Fibroblast of skin of left quadriceps (primary cell): ENCODE measurements around the gene BOD1.

Experiments
- DNase-seq, 2 experiments: peaks; one replicate each; pipeline ENCODE4 v3.0.0-alpha.2; 2013; ENCODE audit warnings: low read depth in 2 of 2

BOD1 gene

DNA sequence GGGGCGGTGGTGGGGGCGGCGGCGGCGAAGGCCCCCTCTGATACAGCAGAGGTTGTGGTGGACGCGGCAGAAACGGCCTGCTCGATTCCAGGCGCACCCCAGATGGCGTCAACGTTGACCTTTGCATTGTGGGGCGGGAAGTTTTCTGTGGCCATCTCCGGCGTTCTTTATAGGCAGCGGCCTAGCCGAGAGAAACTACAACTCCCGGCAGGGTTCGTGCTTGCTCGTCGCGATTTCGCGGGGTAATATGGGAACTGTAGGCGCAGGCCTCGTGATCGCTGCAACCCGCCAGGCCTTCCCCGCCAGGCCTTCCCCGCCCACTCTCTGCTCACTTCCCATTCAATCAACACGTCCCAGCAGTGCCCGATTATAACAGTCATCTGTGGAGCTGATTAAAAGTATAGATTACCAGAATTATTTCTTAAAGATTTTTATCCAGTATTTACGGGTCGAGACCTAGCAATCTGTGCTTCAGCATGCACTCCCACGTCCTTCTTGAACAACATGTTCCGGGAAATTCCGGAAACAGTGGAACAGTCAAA, at the start of gene BOD1:
Gene BOD1, minus strand, starts transcription at position 74 of the 542 bp plus-strand sequence. CDS start 214 bp downstream, outside the sequence.
- DNase-seq: peak; percentile 95 to 96

DNA sequence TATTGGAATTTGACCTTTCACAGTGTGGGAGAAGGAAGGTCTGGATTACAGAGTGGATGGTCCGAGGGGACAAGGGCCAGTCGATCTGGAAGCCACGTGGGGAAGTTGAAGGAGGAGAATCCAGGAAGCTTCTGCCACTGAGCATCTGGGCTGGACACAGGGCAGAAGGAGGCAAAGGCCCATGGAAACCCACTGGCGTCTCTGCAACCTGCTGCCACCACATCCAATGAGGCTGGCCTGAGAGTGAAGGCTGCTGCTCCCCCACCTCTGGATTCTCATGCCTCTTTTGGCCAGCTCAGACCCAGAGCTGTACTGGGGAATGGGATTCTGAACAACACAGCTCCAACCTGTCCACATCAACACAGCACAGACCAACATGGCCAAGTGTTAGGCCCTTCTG, 48.9 kb upstream of the BOD1 start:
- no peak for DNase-seq

DNA sequence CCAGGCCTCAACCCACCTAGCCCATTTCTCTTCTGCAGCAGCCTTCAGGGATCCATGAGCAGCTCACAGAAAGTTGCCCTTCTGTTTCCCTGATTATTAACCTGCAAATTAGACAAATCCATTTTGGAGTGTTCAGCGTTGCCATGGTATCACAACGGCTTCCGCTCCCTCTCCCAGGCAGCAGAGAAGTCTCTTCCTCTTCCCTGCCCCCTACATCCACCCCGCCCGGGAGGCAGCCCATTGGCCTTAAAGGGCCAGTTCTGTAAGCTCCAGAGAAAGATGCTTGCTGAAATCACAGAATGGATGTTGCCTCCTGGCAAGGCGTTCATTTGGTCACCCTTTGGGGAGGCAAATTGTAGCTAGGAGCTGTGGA, 47.7 kb upstream of the BOD1 start:
- no peak for DNase-seq

DNA sequence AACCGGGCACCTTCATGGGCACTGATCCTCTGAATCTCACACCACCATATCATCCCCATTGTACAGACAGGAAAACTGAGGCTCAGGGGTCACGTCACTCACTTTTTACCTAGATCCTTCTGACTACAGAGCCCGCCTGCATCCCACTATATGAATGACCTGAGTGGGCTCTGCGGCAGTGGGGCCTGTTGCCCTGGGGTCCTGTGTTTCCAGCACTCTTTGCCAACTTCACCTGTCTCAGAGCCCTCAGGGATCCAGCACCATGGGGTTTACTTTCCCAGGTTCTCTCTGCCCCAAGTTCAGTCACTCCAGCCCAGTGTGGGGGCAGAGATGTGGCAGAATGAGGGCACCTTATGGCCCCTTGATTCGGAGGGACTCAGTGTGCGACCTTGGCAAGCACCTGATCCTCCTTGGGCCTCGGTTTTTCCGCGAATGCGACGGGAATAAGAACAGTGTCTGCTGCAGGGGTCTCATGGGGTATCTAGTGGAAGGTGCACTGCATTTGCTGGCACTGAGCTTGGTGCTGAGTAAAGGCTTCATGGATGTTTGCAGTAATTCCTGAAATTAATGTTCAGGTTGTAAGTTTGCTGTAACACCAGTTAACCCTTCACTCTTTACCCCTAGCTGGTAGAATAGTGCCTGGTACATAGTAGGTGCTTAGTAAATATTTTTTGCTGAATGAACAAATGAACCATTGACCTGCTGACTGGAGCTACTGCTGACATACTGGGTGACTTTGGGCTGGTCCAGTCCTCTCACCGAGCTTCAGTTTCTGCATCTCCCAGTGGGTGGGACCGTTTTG, 47.1 kb upstream of the BOD1 start:
- DNase-seq: no peak

DNA sequence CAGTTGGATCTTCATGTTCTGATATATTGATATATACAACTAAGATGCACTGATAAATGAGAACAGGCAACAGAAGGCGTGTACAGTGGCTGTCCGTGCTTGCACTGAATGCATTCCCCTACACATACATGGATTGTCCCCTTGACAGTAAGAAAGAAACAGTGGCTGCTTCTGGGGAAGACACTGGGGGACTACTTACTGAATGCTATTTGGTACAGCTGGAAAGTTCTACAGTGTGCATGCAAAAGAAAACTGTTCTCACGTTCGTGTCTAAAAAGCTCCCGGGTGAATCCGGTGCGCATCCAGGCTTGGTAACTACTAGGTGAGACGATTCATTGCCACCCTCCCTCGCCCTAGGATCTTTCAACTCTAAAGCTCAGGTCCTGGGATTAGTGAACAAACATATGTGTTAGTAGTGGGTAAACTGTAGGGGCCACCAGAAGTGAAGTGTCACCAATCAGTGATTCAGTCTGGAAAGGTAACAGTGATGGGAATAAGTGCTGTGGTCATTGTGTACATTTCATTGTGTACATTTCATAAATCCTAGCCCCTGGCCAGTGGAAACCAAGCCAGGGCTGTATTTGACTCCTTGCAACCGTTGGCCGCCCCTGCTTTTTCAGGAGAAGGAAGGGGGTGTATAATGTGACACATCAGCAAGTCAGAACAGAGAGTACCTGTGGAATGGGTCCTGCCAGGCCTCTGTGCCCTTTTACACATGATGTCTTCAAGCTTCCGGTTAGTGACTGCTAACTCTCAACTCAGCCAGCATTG, 46.3 kb upstream of the BOD1 start:
- DNase-seq: no peak

DNA sequence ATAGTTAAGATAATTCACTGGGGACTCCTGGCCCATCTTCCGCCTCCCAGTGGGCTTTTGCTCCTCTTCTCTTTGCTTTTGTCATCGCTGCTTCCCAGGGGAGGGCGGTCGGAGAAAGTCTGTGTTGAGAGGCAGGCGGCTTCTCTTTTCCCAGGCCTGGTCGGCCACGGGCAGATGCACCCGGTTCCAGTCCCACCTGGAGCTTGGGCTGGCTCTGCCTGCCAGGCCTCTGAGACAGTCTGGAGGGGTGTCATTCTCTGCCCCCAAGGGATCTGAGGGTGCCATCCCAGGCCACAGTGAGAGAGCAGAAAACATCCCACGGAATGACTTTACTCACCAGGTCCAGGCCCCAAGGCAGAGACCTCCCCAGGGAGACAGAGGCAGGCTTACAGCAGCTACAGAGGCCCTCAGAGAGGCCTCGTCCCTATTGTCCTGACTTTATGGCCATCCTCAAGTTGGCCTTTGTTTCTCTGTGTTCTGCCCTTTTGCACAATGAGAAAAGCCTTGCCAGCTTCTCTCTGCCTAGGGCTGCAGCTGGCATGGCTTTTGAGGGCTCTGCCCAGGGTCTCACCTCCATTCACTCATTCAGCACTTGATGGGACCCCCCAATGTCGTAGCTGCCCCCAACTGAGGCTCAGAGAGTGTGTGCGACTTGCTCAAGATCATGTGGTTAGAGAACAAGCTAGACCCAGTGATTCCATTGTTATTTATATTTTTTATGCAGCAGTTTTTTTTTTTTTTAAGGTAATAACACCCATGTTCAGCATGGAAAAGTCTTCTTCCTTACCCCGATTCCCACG, 44.2 kb upstream of the BOD1 start:
- DNase-seq: no peak

DNA sequence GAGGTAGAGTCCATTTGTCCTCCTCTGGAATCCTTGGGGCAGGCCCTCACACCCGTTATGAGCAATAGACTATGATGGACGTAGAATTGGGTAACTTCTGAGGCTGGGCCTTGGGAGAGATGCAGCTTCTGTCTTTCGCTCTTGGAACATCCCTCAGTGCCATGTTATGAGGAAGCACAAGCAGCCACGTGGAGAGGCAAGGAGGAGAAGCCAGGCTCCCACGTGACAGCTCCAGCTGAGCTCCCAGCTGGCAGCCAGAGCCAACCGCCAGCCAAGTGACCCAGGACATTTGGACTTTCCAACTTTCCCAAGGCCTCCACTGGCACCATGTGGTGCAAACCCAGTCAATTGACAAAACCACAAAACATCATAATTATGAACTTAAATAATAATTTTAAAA, 43.0 kb upstream of the BOD1 start:
- DNase-seq: no peak

DNA sequence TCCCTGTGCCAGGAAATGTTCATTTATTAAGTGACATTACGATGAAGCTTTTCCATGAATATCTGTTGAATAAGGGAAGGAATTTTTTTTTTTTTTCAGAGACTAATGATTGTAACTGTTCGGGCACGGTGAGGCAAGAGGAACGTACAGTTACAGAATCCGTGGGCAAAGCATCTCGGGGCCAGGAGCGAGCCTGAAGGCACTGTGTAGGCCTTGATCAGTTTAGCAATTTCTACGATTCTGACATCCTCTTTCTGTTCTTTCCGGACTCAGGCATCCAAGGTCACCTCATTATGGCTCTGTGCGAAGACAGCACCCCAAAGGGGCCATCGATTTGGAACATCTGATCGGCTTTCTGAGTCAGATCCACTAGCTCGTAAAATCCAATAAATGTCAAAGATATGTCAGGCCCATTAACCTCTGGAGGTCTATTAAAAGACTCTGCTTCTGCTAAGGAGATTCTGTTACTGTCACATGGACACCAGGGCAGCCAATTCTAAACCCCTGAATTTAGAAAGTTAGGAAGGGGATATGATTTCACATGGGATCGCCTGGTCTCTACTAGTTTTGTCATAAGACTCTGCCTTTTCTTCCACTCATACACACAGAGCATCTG, 41.4 kb upstream of the BOD1 start:
- no peak for DNase-seq

DNA sequence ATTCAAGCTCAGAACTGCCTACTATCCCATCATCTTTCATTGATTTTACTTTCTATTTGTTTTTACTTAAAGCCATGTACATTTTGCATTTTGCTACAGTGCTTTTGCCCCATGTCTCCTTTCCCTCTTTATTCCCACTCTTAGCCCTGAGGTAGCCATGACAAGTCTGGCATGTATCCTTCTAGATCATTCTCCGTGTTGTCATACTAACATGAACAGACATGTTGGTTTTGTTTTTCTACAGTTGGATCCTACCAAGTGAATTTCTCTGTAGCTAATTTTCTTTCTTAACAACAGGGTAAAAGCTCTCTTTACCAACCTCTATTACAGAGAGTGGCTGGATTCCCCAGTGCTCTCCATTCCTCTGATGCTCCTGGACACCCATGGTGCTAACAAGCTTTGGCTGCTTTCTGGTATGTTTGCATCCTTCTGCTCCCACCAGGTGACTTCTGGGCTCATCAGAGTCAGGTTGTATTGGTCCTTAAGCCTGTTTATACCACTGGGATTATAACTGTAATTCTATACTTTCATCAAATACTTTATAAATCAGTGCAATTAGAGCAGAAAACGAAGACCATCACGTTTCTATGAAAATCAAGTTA, 38.8 kb upstream of the BOD1 start:
- DNase-seq: no peak

DNA sequence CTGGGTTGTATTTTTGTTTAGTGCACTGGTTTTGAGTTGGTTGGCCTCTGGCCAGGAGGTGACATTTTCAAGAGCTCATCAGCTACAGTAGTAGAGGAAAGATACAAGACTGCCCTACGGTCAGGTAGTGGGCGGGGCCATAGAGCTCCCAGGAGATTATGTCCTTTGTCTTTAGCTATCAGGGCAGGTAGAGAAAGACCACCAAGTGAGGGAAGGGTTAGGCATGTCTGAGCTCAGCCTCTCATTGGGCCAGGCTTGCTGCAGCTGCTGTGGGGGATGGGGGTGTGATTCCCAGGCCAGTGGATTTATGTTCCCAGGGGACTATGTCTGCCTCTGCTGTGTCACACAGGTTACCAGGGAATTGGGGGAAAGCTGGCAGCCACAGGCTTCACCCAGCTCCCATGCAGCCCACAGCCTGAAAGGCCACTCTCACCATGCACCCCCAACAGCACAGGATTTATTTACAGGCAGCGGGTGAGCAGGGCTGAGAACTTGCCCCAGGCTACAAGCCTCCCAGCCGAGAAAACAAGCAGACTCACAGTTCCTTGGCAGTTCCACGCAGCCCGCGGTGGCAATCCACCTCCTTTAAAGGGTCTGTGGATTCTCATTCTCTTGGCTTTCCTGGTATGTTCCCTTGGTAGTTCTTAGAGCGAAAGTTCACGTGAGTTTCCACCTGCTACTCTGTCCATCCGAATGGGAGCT, 37.5 kb upstream of the BOD1 start:
- no peak for DNase-seq

DNA sequence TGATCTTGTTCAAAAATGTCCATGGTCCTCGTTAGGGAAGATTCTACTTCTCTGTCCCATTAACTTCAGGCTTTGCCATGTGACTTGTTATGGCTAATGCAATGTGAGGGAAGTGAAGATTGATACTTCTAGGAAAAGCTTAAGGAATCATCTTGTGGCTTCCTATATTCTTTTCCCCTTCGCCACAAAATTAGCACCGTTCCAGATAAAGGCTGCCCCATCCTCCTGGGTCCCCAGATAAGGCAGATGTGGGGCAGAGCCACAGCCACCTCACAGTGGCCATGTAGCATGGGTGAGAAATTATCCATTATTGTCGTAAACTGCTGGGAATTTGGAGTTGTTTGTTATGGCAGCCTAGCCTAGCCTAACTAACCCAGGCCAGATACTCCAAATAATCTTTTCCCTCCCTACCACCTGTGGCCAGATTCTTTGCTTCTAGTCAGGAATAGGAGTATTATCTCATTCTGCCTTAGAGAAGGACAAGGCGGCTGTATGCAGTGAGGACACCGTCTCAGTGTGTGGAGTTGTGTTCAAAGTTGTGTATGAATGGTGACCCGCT, 31.9 kb upstream of the BOD1 start:
- DNase-seq: no peak

DNA sequence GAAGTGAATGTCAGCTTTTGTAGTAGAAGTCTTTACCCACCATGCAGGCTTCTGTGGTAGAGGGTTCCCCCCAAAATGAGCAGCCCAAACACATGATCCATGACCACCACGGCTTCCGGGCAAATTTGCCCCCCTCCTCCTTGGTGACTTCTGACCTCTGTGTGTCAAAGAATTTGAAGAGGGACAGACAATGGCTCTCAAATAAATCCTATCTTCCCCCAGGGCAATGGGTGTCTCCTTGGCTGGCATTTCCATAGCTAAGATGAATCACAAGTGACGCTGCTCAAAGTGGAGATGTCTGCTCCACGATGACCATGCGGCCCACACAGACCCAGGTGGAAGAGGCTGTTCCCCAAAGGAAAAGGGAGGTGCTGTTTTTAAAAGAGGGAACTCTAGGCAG, 30.2 kb upstream of the BOD1 start:
- DNase-seq: no peak

DNA sequence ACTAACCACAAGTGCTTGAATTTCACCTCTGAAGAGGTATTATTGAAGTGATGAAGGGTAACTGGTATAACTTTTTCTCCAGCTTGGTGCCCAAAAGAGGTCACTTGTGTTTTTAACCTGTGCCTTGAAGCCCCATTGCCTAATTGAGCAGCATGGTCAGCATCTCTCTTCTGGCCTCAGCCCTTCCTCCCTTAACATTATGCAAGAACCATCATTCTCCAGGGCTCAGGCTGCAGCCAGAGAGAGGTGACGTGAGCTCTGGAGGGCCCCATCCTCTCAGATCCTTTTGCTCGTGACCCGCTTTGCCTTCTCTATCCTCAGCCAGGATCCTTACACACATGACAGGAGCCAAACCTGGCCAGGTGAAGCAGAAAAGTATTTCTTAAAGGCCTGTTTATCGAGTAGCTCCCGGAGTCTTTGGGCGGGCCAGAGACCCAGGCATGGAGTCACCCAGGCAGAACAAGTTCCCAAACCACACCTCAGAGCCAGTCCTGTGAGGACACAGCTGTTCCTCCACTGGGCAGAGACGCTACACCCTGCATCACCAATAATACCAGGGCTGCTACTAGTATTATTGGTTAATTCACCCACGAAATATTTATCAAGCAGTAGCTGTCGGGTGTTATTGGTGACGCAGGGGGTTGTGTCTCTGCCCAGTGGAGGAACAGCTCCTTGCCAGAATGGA, 29.6 kb upstream of the BOD1 start:
- DNase-seq: no peak

DNA sequence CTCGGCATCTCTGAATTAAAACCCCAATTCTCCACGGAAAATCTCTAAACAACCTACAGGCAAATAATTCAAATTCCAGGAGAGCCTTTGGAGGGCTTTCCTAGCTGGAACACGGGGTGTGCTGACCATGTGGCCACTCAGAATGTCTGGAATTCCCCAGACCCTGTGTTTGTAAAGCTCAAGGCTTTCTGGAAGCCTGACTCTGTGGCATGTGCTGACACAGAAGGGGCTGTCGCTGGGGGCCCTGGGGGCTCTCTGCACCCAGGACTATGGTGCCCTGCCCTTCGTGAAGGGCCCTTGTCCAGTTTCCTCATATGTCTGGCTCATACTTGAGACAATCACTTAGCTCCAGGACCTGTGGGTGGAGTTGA, 29.0 kb upstream of the BOD1 start:
- no peak for DNase-seq

DNA sequence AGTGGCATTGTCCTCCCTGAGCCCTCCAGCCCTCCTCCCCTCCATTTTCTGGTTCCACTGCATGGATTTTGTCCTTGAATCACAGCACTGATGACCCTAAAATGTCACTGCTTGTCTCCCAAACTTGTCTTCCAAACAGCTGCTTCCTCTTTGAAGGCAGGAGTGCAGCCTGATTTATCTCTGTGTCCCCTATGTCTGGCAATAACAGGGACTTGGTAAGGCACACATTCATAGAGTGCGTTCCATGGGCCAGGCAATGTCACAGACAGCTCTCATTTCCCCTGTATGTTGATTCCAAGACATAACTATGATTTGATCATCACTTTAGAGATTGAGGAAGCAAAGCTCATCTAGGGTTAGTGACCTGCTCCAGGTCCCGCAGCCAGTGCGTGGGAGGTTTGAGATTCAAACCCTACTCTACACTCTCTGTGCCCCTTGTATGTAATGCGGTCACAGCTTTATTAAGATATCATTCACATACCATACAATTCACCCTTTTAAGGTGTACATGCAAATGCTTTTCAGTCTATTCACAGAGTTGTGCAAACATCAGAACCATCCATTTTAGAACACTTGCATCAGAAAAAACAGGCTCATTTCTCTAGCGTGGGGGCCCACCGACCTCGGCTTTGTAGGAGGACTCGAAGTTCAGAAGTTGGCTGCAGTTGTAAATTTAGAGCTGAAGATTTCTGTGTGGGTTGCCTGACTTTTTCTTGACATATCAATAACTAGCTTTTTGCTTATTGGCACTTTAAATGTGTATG, 28.4 kb upstream of the BOD1 start:
- no peak for DNase-seq

DNA sequence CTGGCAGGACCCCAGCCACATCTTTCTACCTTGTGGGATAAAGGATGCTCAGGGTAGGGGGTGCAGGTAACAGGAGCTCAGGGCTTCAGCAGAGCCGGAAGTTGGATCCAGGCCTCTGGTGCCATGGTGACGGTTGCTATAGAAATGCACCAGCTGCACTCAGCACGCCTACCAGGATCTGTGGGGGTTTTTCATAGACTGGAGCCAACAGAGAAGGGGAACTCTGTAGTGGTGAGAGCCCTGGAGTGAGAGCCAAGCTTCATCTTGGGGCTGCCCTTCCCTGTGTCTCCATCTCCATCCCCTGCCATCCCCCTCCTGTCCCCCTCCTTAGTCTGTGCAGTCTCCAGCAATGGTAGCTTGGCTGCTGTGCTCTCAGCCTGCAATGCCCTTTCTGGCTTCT, 27.5 kb upstream of the BOD1 start:
- DNase-seq: no peak

DNA sequence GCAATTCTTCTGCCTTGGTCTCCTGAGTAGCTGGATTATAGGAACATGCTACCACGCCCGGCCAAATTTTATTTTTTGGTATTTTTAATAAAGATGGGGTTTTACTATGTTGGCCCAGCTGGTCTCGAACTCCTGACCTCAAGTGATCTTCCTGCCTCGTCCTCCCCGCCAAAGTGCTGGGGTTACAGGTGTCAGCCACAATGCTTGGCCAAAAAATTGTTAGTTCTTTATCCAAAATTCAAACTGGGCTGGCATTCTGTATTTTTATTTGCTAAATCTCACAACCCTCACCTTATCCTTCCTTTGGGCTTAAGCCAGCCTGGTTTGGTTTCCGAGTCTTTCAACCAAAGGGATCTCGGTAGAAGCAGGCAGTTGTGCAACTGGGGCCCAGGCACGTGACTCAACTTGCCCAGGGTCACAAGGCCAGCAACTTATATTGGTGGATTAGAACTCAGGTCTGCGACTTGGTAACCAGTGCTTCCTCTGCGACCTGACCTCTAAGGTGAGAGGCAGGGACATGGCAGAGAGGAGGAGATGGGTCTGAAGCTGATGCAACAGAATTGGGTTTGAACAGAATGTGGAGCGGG, 26.5 kb upstream of the BOD1 start:
- no peak for DNase-seq

DNA sequence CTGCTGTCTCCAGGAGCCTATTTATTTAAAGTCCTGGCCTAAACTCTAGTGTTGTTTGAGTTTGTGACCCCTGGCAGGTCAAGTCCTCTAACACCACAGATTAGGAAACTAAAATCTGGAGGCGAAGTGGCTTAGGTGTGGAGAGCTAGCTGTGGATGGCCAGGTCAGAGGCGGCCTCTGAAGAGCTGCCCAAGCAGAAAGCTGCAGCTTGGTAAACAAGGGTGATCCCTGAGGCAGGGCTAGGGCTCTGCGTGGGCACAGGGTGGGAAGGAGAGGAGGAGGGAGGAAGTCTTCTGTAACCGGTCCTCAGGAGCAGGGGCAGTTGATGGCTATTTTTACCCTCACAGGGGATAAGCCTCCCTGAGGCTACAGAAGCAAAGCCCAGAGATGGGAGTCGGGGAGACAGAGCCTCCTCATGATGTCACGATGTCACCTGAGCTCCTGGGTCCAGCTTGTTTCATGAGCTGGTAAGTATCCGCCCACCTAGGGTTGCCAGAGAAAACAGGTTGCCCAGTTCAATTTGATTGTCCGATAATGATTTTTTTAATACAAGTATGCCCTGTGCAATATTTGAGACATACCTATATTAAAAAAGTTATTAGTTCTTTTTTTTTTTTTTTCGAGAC, 25.9 kb upstream of the BOD1 start:
- DNase-seq: no peak
